ENCODE data around the gene MXRA7.

- TF ChIP-seq SUZ12 (IDR thresholded peaks at IDR 0.05; ENCODE audit: extremely low read depth, insufficient read depth, insufficient read length) (no peak), YY1 (IDR thresholded peaks at IDR 0.05; ENCODE audit: insufficient read depth, insufficient read length) (no peak), ZNF274 (IDR thresholded peaks at IDR 0.05; ENCODE audit: low read depth, low read length) (no peak)
Measured at GRCh38 chr17:76747716-76748363, 37.1 kb upstream of the MXRA7 start.

Data from NT2/D1 (cell line).